ENCODE measurements around the gene MEGF11. TPM values are rescaled to one million over a fixed set of nuclear protein-coding genes. Genes with fewer than 3 reads are reported as not detected.

The MEGF11 gene
- total RNA-seq, 1 experiment from 2014 or later: not detected

DNA sequence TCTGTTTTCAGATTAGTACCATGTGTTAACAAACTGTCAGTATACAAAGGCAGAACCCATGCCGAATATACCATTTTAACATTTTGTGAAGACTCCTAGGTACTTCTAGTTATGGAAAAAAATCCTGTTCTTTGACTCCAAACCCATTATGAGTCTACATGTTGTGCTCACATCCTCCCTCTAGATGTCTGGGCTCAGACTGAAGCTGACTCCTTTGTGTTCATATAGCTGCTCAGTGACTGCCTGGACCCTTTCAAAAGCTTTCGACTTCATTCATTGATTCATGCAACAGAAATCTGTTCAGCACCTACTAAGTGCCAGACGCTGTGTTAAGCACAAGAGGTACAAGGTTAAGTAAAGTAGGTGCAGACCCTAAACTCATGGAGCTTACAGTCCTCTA is 60.5 kb downstream of the MEGF11 start:
- DNase-seq: no peak
- no peak overlapping the region for H3K4me3 ChIP-seq
- TF ChIP-seq EZH2 (IDR thresholded peaks at IDR 0.05; ENCODE audit: low read depth): no peak
- TF ChIP-seq, protein P1, sequence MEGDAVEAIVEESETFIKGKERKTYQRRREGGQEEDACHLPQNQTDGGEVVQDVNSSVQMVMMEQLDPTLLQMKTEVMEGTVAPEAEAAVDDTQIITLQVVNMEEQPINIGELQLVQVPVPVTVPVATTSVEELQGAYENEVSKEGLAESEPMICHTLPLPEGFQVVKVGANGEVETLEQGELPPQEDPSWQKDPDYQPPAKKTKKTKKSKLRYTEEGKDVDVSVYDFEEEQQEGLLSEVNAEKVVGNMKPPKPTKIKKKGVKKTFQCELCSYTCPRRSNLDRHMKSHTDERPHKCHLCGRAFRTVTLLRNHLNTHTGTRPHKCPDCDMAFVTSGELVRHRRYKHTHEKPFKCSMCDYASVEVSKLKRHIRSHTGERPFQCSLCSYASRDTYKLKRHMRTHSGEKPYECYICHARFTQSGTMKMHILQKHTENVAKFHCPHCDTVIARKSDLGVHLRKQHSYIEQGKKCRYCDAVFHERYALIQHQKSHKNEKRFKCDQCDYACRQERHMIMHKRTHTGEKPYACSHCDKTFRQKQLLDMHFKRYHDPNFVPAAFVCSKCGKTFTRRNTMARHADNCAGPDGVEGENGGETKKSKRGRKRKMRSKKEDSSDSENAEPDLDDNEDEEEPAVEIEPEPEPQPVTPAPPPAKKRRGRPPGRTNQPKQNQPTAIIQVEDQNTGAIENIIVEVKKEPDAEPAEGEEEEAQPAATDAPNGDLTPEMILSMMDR (conservative IDR thresholded peaks at IDR 0.05): no peak
- no peaks in the 10 kb centered on the region for H3K27me3 ChIP-seq (ENCODE audit: insufficient read depth, low read depth)
- ChIA-PET CTCF (no interaction called here), POLR2A (ENCODE audit: unreplicated experiment) (no interaction called here)
- H3F3A ChIP-seq (ENCODE audit: insufficient read depth, low read depth): no peaks in the 10 kb centered on the region
- H3K4me2 ChIP-seq: no peak overlapping the region
- H3K9me3 ChIP-seq (ENCODE audit: insufficient read depth, low read depth): no peaks in the 10 kb centered on the region
- H3K9me2 ChIP-seq (ENCODE audit: insufficient read depth): no peaks in the 10 kb centered on the region
- no peaks in the 10 kb centered on the region for H3K79me2 ChIP-seq (ENCODE audit: low read depth)
- no peaks in the 10 kb centered on the region for H4K20me1 ChIP-seq (ENCODE audit: insufficient read depth)
- no peaks in the 10 kb centered on the region for H3K4me1 ChIP-seq (replicated peaks; ENCODE audit: insufficient read depth)
- no TSS peak for BruUV-seq (replicated peaks)
- H2AFZ ChIP-seq: no peak overlapping the region
- intact Hi-C loops (cut with micrococcal nuclease; ENCODE audit: unreplicated experiment): loop anchor here (5.0 to 10.0 kb wide), 2 partner anchors 211 to 278 kb away; no protein-coding TSS in a partner anchor
- no peak overlapping the region for H3K27ac ChIP-seq
- no peaks in the 10 kb centered on the region for H3K36me3 ChIP-seq (ENCODE audit: low read depth)

DNA sequence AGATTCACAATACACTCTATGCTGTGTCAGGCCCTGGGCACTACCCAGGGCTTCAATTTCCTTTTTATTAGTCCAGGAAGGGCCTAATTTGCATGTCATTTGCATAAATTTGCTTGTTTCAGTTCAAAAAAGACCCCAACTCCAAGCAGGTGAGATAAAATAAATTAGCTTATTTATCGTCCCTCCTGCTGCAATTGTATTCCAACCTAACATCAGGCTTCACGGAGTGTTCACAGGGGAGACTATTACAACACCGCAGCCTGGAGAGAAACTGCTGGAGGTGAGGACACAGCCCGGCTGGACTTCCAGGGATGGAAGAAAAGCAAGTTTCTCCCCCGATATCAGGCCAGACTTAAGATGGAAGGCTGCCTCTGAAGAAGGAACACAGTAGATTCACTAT is 62.8 kb downstream of the MEGF11 start:
- intact Hi-C loops (cut with micrococcal nuclease; ENCODE audit: unreplicated experiment): loop anchor here (5.0 to 10.0 kb wide), 2 partner anchors 208 to 276 kb away; no protein-coding TSS in a partner anchor
- POLR2A ChIA-PET (ENCODE audit: unreplicated experiment): no interaction called here

DNA sequence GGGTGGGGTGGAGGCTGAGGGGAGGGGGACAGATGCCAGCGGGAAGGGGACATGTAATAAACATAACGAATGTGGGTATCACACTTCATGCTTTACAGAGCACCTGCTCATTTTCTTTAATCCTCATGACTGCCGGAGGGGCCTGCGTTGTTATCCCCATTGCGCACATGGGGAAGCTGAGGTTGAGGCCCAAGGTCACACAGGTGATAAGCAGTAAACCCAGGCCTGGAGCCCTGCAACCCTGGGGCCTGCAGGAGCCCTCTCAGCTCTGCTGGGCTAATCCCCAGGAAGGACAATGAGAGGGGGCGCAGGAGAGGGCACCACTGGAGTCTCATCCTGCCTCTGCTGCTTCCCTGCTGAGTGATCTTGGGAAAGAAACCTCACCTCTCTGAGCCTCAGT is 64.3 kb downstream of the MEGF11 start:
- BruUV-seq (replicated peaks): no TSS peak
- no peak overlapping the region for H3K4me2 ChIP-seq
- ChIA-PET CTCF (no interaction called here), POLR2A (ENCODE audit: unreplicated experiment) (no interaction called here)
- TF ChIP-seq EZH2 (IDR thresholded peaks at IDR 0.05; ENCODE audit: low read depth): no peak
- TF ChIP-seq, protein P1 (conservative IDR thresholded peaks at IDR 0.05): no peak
- intact Hi-C loops (cut with micrococcal nuclease; ENCODE audit: unreplicated experiment): no loop called here
- no peaks in the 10 kb centered on the region for H3K9me3 ChIP-seq (ENCODE audit: insufficient read depth, low read depth)
- no peaks in the 10 kb centered on the region for H3K36me3 ChIP-seq (ENCODE audit: low read depth)
- no peaks in the 10 kb centered on the region for H3K79me2 ChIP-seq (ENCODE audit: low read depth)
- H2AFZ ChIP-seq: no peak overlapping the region
- no peak for DNase-seq
- no peaks in the 10 kb centered on the region for H4K20me1 ChIP-seq (ENCODE audit: insufficient read depth)
- H3K9me2 ChIP-seq (ENCODE audit: insufficient read depth): no peaks in the 10 kb centered on the region
- peaks cover 12% of the 10 kb centered on the region; the same call in 1 of the 2 replicates for H3K27me3 ChIP-seq (ENCODE audit: insufficient read depth, low read depth)
- H3K4me3 ChIP-seq: no peak overlapping the region
- no peaks in the 10 kb centered on the region for H3K4me1 ChIP-seq (replicated peaks; ENCODE audit: insufficient read depth)
- no peaks in the 10 kb centered on the region for H3F3A ChIP-seq (ENCODE audit: insufficient read depth, low read depth)
- H3K27ac ChIP-seq: no peak overlapping the region

More for the DNA sequence above, 62.8 kb downstream of the MEGF11 start:
- no peak for DNase-seq
- Histone ChIP-seq H3K4me3 (no peak overlapping the region), H3K27me3 (ENCODE audit: insufficient read depth, low read depth) (peaks cover 3% of the 10 kb centered on the region; the same call in 1 of the 2 replicates), H3K36me3 (ENCODE audit: low read depth) (no peaks in the 10 kb centered on the region), H3K9me3 (ENCODE audit: insufficient read depth, low read depth) (no peaks in the 10 kb centered on the region), H3F3A (ENCODE audit: insufficient read depth, low read depth) (no peaks in the 10 kb centered on the region), H3K27ac (no peak overlapping the region), H3K4me2 (no peak overlapping the region), H3K9me2 (ENCODE audit: insufficient read depth) (no peaks in the 10 kb centered on the region), H3K79me2 (ENCODE audit: low read depth) (no peaks in the 10 kb centered on the region), H3K4me1 (replicated peaks; ENCODE audit: insufficient read depth) (no peaks in the 10 kb centered on the region), H4K20me1 (ENCODE audit: insufficient read depth) (no peaks in the 10 kb centered on the region), H2AFZ (no peak overlapping the region)
- CTCF ChIA-PET: interaction anchor here (0.8 kb wide), 1 partner anchor 362 kb away, joined by 3 read pairs; no protein-coding TSS in a partner anchor
- no TSS peak for BruUV-seq (replicated peaks)
- TF ChIP-seq, protein P1 (conservative IDR thresholded peaks at IDR 0.05): no peak
- no peak for TF ChIP-seq EZH2 (IDR thresholded peaks at IDR 0.05; ENCODE audit: low read depth)
